Neural progenitor cell (in vitro differentiated cells): ENCODE measurements around the gene RFPL2.

Experiments used
- EZH2 ChIP-seq: fragments of 200-600 bp; sonication (generic); IDR thresholded peaks from 2 replicates; pipeline ENCODE4 v1.6.1; 2017; ENCODE audit warnings: antibody characterized with exemption, mild to moderate bottlenecking, moderate library complexity
- EZH2phosphoT487 ChIP-seq: fragments of 200-600 bp; sonication (generic); IDR thresholded peaks from 2 replicates; pipeline ENCODE4 v1.6.1; 2017; ENCODE audit warnings: antibody characterized with exemption
- TF ChIP-seq, protein P1 (sequence below): fragments of 200-600 bp; sonication (generic); IDR thresholded peaks from 2 replicates; pipeline ENCODE4 v1.5.1; 2017; ENCODE audit warnings: antibody characterized with exemption, mild to moderate bottlenecking

GRCh38 chr22:32200752-32201151, 4.1 kb downstream of the RFPL2 start:
- TF ChIP-seq, protein P1, sequence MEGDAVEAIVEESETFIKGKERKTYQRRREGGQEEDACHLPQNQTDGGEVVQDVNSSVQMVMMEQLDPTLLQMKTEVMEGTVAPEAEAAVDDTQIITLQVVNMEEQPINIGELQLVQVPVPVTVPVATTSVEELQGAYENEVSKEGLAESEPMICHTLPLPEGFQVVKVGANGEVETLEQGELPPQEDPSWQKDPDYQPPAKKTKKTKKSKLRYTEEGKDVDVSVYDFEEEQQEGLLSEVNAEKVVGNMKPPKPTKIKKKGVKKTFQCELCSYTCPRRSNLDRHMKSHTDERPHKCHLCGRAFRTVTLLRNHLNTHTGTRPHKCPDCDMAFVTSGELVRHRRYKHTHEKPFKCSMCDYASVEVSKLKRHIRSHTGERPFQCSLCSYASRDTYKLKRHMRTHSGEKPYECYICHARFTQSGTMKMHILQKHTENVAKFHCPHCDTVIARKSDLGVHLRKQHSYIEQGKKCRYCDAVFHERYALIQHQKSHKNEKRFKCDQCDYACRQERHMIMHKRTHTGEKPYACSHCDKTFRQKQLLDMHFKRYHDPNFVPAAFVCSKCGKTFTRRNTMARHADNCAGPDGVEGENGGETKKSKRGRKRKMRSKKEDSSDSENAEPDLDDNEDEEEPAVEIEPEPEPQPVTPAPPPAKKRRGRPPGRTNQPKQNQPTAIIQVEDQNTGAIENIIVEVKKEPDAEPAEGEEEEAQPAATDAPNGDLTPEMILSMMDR: no peak
- TF ChIP-seq EZH2 (no peak), EZH2phosphoT487 (no peak)
